Anterior cingulate cortex (tissue), 58 donors: Measurements from ENCODE around the gene GPN2.
A peak's percentile ranks its signal among the peaks of the same experiment; 100 is the strongest.
"Not testable (repeated sequence)": the region's sequence is repeated elsewhere in the genome, so short reads cannot be mapped to it uniquely, and the experiment has no call there.

ENCODE experiments used
- DNase-seq, 58 donors: peaks; one replicate each; lab custom pipeline; 2025; lab: John Stamatoyannopoulos, UW

Gene GPN2

GRCh38 chr1:26907071-26907917, 17.2 kb upstream of the GPN2 start:
- DNase-seq, result no peak

DNA sequence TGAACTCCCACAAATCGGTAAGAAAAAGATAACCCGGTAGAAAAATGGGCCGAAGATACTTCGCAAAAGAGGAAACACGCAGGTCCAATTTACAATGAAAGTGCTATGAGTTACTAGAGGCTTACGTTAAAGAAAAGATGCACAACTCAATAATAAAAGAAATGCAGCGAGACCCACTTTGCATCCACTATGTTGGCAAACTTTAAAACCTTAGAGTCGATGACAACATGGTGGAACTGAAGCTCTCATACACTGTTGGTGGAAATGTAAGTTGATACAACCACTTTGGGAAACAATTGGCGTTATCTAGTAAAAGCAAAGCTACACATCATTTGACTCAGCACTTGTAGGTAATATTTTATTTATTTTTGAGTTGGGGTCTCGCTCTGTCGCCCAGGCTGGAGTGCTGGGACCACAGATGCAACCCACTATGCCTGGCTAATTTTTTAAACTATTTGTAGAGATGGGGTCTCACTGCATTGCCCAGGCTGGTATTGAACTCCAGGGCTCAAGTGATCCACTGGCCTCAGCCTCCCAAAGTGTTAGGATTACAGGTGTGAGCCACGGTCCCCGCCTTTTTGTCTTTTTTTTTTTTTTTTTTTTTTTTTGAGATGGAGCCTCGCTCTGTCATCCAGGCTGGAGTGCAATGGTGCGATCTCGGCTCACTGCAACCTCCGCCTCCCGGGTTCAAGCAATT, 10.9 kb upstream of the GPN2 start:
- DNase-seq, result no peak

DNA sequence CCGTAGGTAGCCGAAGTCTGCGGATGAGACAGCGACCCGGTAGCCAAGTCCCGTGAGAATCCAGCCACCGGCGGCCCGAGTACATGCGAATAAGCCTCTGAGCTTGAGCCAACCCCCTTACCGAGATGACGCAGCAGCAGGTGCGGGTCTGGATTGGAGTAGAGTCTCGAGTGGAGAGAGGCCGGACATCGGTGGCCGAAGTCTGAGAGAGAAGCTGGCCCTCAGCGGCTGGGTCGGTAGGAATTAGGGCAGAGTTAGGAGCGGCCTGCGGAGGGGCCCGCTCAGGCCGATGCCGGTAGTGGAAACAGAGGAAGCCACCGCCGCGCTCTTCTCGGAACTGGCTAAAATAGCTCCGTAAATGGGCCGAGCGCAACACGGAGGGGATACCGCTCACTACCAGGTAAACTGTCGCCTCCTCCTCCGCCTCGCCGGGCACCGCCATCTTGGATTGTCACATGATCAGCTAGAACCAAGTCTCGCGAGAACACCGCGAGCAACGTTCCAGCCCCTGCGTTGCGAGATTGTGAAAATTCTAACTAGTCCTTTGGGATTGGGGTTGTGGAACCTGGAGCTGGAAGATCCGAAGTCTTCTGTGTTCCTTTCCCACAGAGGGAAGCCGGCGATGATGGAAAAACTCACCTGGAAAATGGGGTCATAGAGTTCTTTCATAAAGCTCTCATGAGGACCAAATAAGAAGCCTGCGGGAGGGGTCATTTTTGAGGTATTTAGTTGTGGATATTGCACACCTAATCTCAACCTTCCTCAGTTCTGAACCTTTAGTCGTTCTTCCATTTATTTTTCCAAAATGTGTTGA, 10.1 kb upstream of the GPN2 start, which contains the start of gene GPATCH3:
Gene GPATCH3 (minus strand): TSS at position 467 of the 814 bp plus-strand sequence. CDS start 25 bp downstream, at position 442.
- peak; percentile 23 to 89 (median 76) for DNase-seq

DNA sequence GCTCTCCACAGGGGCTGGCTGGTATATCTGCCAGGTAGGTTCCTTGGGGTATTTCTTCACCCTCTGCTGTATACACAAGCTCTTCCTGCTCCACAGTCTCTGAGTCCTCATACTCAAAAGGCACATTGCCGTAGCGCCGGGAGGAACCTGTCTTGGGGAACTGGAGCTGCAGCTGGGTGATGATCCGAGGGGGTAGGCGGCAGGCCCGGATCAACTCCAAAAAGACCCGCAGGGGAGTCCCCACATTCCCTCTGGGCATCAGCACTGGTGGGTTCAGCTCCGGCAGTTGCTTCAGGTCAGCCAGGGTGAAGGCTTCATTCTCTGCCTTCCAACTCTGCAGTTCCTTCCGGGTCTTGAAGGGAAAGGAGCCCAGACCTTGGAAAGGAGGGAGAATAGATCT, 7.3 kb upstream of the GPN2 start:
- no peak for DNase-seq

GRCh38 chr1:26894263-26894662, 4.2 kb upstream of the GPN2 start:
- no peak for DNase-seq

GRCh38 chr1:26890467-26890796, 349 bp upstream of the GPN2 start:
- DNase-seq, result peak in 1 of 58 donors; percentile 56

GRCh38 chr1:26888231-26888630, 1.9 kb downstream of the GPN2 start:
- no peak for DNase-seq

GRCh38 chr1:26887125-26887524, 3.0 kb downstream of the GPN2 start:
- DNase-seq, result no peak

DNA sequence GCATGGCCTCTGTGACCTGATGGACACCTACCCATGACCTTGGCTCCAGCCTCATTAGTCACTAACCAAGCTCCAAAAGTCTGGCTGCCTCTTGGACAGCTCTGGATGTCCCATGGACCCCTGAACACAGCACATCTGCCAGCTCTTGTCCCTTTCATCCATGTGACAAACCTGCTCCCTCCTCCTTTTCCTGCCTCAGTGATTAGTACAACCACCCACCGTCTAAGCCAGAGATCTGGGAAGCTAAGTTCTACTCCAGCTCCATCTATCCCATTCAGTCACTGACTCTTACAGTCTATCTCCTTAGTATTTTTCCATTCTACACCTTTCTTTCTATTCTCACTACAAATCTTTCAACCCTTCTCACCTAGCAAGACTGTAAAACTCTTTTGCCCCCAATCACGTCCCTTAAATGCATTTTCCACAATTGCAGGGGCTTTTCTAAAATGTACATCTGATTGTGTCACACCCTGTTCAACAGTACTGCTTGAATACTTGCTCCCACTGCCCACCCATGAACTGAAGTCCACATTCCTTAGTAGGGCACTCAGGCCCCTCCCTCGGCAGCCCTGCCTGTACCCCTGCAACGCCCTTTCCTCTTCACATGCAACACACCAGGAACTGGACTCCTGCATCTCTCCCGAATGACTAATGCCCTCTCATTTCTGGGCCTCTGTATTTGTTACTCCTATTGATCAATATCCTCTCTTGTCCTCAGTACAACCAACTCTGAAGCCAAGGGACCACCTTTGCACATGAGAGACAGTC, 7.2 kb downstream of the GPN2 start:
- DNase-seq, result no peak

- not testable (repeated sequence) for DNase-seq
Measured at GRCh38 chr1:26881611-26882010, 8.5 kb downstream of the GPN2 start.

- no peak for DNase-seq
Measured at GRCh38 chr1:26879793-26880192, 10.3 kb downstream of the GPN2 start.

- no peak for DNase-seq
Measured at GRCh38 chr1:26877326-26877725, 12.8 kb downstream of the GPN2 start.

DNA sequence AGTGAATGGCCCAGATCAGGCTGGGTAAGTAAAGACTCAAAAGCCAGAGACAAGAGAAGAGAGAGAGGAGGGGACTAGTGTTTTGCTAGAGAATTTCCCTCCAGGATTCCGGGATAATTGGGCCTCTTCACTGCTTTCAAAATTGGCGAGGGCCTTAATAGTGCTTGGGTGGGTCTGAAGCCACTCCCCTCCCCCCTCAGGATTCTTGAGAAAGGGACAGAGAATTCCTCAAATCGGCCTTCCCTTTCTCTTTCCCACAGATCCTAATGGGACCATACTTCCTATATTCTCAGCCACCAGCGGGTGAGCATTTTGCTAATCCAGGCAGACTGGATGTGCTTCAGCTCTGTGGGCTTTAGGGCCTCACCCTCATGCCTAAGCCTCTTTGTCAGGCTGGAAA, 15.2 kb downstream of the GPN2 start:
- no peak for DNase-seq

- DNase-seq, result not testable (repeated sequence)
Measured at GRCh38 chr1:26873097-26873496, 17.0 kb downstream of the GPN2 start.

DNA sequence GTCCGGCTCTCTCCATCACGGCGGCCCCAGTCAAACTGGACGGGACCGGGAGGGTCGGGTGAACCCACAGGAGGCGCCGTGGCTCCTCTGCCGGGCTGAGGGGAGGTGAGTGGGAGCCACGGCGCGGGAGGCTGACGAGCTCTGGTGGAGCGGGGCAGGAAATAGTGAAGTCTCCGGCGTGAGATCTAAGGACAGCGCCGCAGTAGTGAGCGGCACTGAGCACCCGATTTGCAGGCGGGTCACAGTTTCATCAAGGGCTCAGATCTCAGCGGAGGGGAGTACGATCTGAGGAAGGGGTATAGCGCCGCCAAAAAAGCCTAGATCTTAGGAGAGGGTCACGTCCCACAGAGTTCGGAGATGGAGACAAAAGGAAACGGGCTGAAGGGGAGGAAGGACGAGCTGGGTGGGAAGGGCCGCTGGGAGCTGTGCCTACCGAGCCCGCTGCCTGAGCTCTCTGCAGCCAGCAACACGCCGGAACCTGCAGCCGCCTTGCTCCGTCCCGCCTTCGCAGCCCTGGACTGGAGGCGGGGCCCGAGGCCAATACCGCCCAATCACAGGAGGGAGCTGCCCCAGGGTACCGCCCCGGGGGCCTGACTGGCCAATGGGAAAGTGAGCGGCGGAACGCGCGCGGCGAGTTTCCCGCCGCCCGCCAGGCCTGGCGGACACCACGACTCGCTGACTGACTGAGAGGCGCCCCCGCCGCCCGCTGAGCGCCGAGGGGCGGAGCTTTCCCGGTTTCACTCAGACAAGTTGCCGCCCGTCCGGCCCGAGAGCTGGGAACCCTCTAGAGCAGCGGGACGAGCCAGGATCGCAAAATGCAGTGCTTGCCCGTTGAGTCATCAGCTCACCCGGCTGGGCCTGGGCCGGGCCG, 25.2 kb downstream of the GPN2 start:
- peak; percentile 60 to 98 (median 95) for DNase-seq

- no peak for DNase-seq
Measured at GRCh38 chr1:26863685-26864077, 26.4 kb downstream of the GPN2 start.

- peak in 3 of 58 donors; percentile 2 to 21 (median 19) for DNase-seq
Measured at GRCh38 chr1:26862781-26863684, 27.1 kb downstream of the GPN2 start, which contains the start of gene SFN. Gene SFN (plus strand): TSS chr1:26863149. CDS start chr1:26863213, 64 bp downstream.

GRCh38 chr1:26861889-26862378, 28.1 kb downstream of the GPN2 start:
- peak in 4 of 58 donors; percentile 29 to 59 (median 53) for DNase-seq
